Ishikawa (cell line): ENCODE measurements around the gene CCL26.

Source experiments
- CEBPB ChIP-seq: IDR thresholded peaks from 2 replicates; pipeline ENCODE4 v1.6.1; 2012
- CREB1 ChIP-seq: IDR thresholded peaks from 2 replicates; pipeline ENCODE4 v1.6.1; 2012; ENCODE audit warnings: low read depth
- EGR1 ChIP-seq: IDR thresholded peaks from 2 replicates; pipeline ENCODE4 v1.6.1; 2012
- EP300 ChIP-seq: IDR thresholded peaks from 2 replicates; pipeline ENCODE4 v1.6.1; 2012; ENCODE audit warnings: borderline replicate concordance
- FOXM1 ChIP-seq: IDR thresholded peaks from 2 replicates; pipeline ENCODE4 v1.6.1; 2012; ENCODE audit warnings: low read depth, borderline replicate concordance
- MAX ChIP-seq: IDR thresholded peaks from 2 replicates; pipeline ENCODE4 v1.6.1; 2012
- NFIC ChIP-seq: IDR thresholded peaks from 2 replicates; pipeline ENCODE4 v1.6.1; 2012
- RAD21 ChIP-seq: IDR thresholded peaks from 2 replicates; pipeline ENCODE4 v1.6.1; 2012; ENCODE audit warnings: low read depth
- REST ChIP-seq: IDR thresholded peaks from 2 replicates; pipeline ENCODE4 v1.6.1; 2012; ENCODE audit warnings: low read depth, mild to moderate bottlenecking
- TAF1 ChIP-seq: IDR thresholded peaks from 2 replicates; pipeline ENCODE4 v1.6.1; 2012; ENCODE audit warnings: low read depth, mild to moderate bottlenecking
- TCF12 ChIP-seq: IDR thresholded peaks from 2 replicates; pipeline ENCODE4 v1.6.1; 2012; ENCODE audit warnings: low read depth
- TEAD4 ChIP-seq: IDR thresholded peaks from 2 replicates; pipeline ENCODE4 v1.6.1; 2012
- USF1 ChIP-seq: IDR thresholded peaks from 2 replicates; pipeline ENCODE4 v1.6.1; 2012
- YY1 ChIP-seq: IDR thresholded peaks from 2 replicates; pipeline ENCODE4 v1.6.1; 2012; ENCODE audit warnings: low read depth
- ZBTB7A ChIP-seq: IDR thresholded peaks from 2 replicates; pipeline ENCODE4 v1.6.1; 2012; ENCODE audit warnings: low read depth

CCL26 gene

GRCh38 chr7:75762350-75762917, 9.6 kb downstream of the CCL26 start:
- peak; percentile 87 for TF ChIP-seq RAD21
- TF ChIP-seq FOXM1: no peak

GRCh38 chr7:75758491-75758890, 13.5 kb downstream of the CCL26 start:
- TF ChIP-seq RAD21 (no peak), REST (no peak), TCF12 (no peak), YY1 (no peak), CREB1 (no peak), CEBPB (no peak)

- TF ChIP-seq ZBTB7A: no peak
- no peak for TF ChIP-seq FOXM1
- no peak for TF ChIP-seq NFIC
- TF ChIP-seq USF1: no peak
- TF ChIP-seq TAF1: no peak
- no peak for TF ChIP-seq TCF12
- no peak for TF ChIP-seq CREB1
- no peak for TF ChIP-seq REST
- no peak for TF ChIP-seq TEAD4
- TF ChIP-seq RAD21: no peak
- TF ChIP-seq MAX: no peak
- no peak for TF ChIP-seq YY1
- no peak for TF ChIP-seq EGR1
- TF ChIP-seq CEBPB: no peak
- TF ChIP-seq EP300: no peak
These were observed 14.2 kb downstream of the CCL26 start for GRCh38 chr7:75757860-75758259.

GRCh38 chr7:75756991-75757676, 14.9 kb downstream of the CCL26 start:
- TF ChIP-seq RAD21 (peak; percentile 46; the same call in 1 of the 2 replicates), NFIC (no peak), CREB1 (no peak), EGR1 (no peak), CEBPB (no peak), TAF1 (no peak), ZBTB7A (no peak), TCF12 (no peak), TEAD4 (no peak)

- TF ChIP-seq MAX (no peak), TAF1 (no peak), TCF12 (no peak), USF1 (no peak), EGR1 (no peak), CREB1 (no peak), NFIC (no peak), TEAD4 (no peak), REST (no peak)
These were observed 15.6 kb downstream of the CCL26 start for GRCh38 chr7:75756206-75756990.
